Measurements from ENCODE around the gene TMEM117.

TMEM117 gene

DNA sequence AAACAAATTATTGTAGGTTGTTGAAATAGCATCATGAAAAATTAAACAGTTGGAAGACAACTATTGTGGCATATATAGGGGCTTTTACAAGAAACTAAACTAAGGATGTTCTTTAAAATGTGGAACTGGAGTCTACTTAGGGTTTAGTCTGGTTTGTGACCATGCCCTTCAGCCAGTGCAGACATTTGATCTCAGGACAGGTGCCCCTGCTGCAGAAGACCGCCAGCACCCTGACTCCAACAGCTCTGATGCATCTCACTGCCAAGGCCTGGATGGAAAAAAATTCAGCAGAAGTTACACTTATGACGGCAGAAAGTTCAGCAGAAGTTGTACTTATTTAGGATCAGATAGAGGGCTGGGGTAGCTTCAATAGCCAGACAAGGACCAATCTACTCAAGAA, 51.5 kb downstream of the TMEM117 start:
- DNase-seq: no peak

DNA sequence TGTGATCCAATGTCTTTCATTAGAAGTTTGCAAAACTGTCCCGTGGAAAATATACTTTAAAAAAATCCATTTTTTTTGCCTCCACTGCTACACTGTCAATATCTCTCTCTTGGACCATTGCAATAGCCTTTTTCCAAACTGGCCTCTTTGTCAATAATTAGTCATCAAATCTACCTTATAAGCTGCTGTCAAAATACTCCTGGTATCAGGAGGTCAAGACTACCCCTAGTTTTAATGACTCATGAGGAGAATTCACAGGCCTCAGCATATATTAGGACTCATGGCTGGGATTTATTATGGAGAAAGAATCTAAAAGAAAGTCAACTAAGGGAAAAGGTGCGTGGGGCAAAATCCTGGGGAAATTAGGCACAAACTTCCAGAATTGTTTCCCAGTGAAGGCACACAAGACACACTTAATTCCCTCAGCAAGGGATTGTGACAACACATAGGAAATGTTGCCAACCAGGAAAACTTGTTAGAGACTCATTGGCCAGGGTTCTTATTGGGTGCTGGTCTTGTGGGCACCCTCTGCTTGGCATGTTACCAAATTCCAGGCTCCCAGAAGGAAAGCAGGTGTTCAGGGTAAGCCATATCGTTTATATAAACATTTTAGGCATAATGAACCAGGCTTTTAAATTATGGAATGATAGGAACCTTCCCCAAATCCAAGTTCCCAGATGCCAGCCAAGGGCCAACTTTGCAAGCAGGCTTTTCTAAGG, 56.1 kb downstream of the TMEM117 start:
- no peak for DNase-seq

DNA sequence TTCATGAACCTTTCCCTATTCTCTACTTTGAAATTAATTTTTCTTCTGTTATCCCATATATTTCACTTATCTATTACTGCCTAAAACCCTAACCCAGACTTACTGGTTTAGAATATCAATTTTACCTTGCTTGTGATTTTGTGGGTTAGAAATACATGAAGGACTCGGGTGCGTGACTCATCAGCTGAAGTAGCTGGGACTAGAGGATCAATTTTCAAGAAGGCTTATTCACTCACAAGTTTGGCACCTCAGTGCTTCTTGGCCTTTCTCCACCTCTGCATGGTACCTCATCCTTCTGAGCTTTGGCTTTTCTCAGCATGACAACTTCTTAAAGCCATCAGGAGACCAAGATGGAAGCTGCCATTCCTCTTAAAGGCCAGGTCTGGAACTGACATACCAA, 57.8 kb downstream of the TMEM117 start:
- DNase-seq: no peak

DNA sequence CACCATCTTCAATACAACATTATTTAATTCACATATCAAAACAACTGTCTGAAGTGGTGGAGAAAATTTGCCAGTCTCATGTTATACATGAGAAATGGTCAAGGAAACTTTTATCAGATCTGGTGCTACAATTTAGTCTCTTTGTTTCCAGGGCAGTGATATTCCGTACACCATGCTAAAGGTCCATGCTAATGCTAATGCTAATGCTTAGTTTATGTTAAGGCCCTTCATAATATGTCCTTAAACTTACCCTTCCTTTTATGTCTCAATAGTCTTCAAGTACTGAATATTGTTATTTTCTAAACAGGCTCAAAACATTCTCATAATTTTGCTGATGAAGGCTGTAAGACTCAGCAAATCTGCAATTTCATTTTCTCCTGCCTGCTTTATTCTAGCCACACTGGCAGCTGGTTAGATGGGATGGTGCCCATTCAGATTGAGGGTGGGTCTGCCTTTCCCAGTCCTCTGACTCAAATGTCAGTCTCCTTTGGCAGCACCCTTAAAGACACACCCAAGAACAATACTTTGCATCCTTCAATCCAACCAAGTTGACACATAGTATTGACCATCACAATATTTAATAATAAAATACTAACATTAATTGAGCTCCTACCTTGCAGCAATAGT, 59.8 kb downstream of the TMEM117 start:
- no peak for DNase-seq

DNA sequence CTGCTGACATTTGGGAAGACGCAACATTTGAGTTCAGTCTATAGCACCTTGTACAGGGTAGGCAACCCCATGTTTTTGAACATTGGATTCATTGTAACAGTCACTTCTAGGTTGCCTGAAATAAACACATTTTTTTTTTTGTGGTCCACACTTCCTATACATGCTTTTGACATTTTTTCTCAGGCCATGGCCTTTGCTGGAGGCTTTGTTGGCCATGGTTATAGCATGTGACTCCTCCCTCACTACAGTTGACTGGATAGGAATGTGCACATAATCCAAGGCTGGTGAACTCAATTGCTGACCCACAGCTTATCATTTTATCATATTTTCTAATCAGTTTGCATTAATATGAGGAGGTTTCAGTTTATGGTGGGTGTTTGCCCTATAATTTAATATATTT, 60.6 kb downstream of the TMEM117 start:
- no peak for DNase-seq

DNA sequence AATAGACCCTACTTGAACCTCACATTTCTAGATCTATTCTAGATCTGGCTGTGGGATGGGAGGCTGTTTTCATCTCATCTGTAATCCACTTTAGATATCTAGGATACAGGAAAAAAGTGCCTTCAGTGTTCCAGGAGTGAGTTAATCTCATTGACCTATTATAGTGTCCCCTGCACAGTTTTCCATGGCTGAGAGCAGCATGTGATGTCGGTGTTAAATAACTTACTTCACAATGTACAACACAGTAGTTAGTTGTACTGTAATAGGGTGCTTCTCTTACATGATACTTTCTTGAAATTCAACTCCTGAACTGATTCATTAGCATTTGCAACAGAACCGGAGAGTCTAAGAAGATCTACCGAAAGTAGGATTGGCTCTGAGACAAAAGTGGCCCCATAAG, 62.6 kb downstream of the TMEM117 start:
- DNase-seq: no peak

GRCh38 chr12:43899574-43899973, 63.7 kb downstream of the TMEM117 start:
- no peak for DNase-seq

GRCh38 chr12:43903686-43904085, 67.8 kb downstream of the TMEM117 start:
- no peak for DNase-seq

DNA sequence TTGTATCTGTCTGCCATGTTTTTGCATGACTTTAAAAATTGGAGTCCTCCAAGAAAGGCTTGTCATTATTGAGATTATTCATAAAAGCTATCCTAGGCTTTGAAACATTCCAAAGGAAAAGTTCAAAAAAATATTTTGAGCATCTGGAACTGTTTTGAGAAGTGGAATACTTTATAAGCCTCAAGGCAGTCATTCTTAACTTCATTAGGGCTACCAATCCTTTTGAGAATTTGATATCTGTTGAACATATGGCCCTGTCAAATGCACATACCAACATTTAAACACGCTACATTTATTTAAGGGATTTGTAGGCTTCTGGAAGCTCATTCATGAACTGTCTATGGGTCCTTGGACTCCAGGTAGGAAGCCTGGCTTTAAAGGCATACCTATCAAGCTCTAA, 77.0 kb downstream of the TMEM117 start:
- no peak for DNase-seq

DNA sequence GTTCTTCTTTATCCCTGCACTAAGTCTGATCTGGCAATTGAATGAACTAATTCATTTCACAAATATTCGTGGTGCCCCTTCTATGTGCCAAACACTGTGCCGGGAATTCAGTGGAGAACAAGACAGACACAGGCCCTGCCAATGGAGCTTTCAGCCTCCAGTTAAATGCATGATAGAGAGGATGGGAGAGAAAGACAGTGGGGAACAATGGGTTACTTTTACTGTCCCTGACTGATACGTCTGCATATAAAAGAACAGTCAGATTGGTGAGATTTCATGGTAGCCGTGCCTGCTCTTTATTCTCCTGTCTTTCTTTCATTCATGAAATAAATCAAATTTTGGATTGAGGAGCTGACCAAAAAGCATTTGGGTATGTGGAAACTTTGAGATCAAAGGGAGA, 78.5 kb downstream of the TMEM117 start:
- no peak for DNase-seq

- DNase-seq: no peak
These were observed 79.1 kb downstream of the TMEM117 start for GRCh38 chr12:43914923-43915468.

DNA sequence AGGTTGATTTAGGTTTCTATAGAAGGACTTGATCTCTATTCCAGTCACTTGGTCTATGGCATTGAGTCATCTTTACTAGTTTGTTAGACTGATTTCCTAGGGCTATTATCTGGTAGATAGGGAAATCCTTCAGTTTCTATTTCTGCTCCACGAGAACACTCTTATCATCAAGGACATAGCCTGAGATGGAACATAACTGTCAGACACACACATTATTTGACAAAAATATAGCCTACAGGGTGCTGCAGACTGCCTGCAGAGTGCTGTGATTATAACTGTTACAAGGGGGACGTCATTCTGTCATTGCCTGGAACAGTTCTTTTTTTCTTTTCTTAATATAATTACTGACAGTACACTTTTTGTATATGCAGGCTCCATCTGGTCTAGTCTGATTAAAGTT, 82.0 kb downstream of the TMEM117 start:
- no peak for DNase-seq

DNA sequence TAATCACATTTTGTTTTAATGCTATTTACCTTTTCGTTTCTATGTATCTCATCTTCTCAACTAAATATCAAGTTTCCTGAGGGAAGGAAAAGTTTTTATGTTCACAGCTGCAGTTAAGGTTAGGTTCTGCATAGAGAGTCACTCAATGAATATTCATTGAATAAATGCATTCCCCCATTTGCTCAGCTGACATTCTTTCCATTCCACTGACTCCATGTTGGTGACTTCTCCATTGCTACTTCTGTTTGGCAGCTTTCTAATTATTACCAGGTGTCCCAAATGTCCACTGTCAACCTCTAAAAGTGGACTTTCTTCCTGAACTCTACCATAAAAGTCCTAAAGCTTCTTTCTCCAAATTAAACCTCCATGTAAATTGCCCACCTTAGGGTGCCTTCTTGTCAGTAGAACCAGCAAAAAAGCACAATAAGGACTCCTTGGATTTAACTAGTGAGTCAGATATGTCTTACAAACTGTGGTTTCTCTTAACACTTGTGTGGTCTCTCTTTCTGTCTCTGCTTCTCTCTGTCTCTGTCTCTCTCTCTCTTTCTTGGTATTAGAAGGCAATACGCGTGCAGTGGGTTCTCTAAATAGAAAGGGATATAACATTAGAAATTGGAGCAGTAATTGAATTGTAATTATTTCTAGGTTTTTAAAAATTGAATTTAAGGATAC, 85.9 kb downstream of the TMEM117 start:
- DNase-seq: no peak

DNA sequence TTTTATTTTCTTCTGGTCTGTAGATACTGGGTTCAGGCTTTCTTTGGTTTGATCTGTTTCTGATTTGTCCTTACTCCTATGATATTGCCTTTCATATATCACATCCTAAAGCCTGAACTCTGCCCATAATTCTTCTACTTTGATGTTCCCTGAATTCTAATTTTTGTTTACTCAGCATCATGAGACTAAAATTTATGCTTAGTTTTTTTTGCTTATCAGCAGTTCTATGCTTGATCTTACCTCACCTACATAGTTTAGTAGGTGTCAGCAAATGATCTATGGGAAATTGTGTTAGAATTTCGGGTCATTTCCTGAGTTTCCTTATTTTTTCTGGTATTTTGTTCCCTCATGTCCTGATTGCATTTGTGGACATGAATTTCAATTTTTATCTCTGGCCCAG, 94.2 kb downstream of the TMEM117 start:
- DNase-seq: no peak

DNA sequence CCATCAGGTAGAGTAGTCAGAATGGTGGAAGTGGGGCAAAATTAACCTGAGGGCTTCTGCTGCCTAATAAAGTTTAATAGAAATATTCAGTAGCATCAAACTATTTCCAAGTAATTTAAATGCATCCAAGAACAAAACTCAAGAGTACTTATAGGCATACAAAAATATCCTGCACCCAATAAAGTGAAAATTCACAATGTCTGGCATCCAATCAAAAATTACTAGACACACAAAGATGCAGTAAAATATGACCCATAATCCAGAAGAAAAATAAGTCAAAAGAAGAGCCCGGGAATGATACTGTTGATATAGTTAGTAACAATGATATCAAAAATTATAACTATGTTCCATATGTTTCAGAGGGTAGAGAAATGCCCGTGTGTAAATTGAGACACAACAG, 95.3 kb downstream of the TMEM117 start:
- DNase-seq: no peak

GRCh38 chr12:43935581-43935980, 99.7 kb downstream of the TMEM117 start:
- no peak for DNase-seq

GRCh38 chr12:43937947-43938346, 102.1 kb downstream of the TMEM117 start:
- no peak for DNase-seq

DNA sequence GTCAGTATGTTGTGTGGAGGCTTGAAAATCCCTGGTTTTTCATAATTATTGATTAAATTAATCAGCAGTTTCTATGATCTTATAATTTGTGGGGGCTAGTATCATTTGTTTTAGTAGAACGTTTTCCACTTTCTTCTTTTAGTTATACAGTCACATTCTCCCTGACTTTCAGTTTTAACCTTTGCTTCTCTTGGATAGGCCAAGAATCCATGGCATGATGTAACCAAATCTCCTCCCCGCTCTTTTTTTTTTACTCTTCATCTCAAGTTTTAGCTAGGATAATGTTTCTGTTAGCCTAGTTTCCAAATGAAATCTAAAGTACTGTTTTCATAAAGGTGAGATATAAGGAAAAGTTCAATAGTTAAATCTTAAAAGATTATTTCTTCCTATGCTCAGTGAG, 106.5 kb downstream of the TMEM117 start:
- no peak for DNase-seq

DNA sequence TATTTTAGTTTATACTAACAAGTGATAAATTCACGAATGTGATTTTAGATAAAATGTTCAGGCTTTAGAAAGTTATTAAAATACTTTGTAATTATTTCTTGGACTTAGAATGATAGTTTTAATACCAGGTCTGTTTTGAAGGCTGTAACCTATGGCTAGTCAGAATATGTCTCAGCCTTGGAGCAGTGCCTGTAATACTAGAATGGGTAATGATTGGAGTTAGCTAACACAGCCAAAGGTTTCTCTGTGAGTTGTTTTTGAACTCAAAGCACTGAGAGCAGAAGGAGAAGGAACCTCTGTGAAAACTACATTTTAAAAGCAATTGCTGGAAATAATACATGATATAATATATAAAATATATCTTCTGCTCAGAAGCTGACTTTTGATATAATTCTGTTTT, 110.1 kb downstream of the TMEM117 start:
- DNase-seq: no peak

- DNase-seq: no peak
These were observed 115.4 kb downstream of the TMEM117 start for GRCh38 chr12:43951286-43951685.

DNA sequence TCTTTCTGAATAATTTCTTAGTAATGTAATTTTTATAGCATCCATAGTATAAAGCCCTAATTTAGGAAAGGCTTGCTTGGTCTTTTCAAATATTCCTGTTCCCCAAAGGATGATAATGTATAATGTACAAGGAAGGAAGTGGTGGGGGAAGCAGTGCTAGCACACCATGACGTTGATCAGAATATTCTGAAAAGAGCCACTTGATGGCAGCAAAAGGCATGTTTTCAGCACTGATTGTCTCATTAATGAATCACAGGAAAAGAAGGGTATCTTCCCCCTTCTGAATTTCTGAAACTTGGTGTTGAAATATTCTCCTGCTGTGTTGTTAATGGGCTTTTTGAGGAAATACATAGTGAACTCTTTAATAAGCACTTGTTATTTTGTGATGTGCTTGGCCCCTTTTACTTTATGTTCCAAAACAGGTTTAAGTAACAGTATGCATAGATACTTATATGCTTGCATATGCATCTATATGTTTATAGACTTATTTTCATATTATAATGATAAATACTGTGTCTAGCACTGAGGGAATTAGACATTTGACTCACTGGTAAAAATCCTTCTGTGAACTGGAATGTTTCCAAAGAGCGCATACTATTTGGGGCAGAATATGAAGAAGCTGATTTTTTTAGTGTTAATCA, 122.0 kb downstream of the TMEM117 start:
- DNase-seq: no peak

- DNase-seq: no peak
These were observed 128.2 kb downstream of the TMEM117 start for GRCh38 chr12:43964033-43964432.

DNA sequence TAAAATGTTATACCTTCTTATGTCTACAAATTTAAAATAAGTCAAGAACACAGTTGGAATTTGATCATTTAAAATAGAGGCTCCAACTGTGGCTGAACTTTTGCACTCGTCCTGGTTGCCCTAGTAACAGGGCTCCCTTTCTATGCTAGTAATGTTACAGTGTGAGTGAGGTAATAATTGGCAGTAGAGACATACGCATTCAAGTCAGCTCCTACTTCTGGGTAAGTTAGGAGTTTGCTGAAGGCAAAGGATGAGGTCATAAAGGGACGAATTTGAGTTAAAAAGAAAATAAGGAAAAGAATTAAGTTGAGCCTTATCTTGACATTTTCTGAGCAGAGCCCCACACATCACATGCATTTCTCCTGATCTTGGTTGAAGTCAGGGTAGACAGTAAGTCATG, 129.1 kb downstream of the TMEM117 start:
- DNase-seq: no peak

- no peak for DNase-seq
These were observed 130.0 kb downstream of the TMEM117 start for GRCh38 chr12:43965899-43966298.
